GM12801 (cell line): ENCODE results near the gene SF3A1.

Source experiments
- CTCF ChIP-seq: IDR thresholded peaks from one replicate; pipeline ENCODE4 v1.5.1; 2011; ENCODE audit warnings: control low read depth; ENCODE audit not compliant: insufficient read length; ENCODE audit errors: extremely low read depth

The SF3A1 gene

GRCh38 chr22:30380011-30380410 lies 23.3 kb upstream of the SF3A1 start:
- TF ChIP-seq CTCF: no peak

GRCh38 chr22:30375312-30375849 lies 18.7 kb upstream of the SF3A1 start:
- TF ChIP-seq CTCF: no peak

- no peak for TF ChIP-seq CTCF
These were observed 16.9 kb upstream of the SF3A1 start for GRCh38 chr22:30373331-30374325.

- TF ChIP-seq CTCF: no peak
These were observed 16.2 kb upstream of the SF3A1 start for GRCh38 chr22:30372915-30373314.

GRCh38 chr22:30371981-30372380 lies 15.3 kb upstream of the SF3A1 start:
- no peak for TF ChIP-seq CTCF

GRCh38 chr22:30371321-30371720 lies 14.6 kb upstream of the SF3A1 start:
- no peak for TF ChIP-seq CTCF

GRCh38 chr22:30370641-30371230 lies 14.0 kb upstream of the SF3A1 start:
- no peak for TF ChIP-seq CTCF
